NOMO-1 treated with DMSO at 0.1 percent for 48 hours (cell line): ENCODE measurements around the gene NLE1.
"Not testable (repeated sequence)": the region's sequence is repeated elsewhere in the genome, so short reads cannot be mapped to it uniquely, and the experiment has no call there.

Experiments used
- DNase-seq: peaks from one replicate; lab custom pipeline; 2025; ENCODE audit not compliant: unreplicated experiment; lab: John Stamatoyannopoulos, UW

Gene NLE1

GRCh38 chr17:35162755-35163154 is 20.7 kb upstream of the NLE1 start:
- no peak for DNase-seq

DNA sequence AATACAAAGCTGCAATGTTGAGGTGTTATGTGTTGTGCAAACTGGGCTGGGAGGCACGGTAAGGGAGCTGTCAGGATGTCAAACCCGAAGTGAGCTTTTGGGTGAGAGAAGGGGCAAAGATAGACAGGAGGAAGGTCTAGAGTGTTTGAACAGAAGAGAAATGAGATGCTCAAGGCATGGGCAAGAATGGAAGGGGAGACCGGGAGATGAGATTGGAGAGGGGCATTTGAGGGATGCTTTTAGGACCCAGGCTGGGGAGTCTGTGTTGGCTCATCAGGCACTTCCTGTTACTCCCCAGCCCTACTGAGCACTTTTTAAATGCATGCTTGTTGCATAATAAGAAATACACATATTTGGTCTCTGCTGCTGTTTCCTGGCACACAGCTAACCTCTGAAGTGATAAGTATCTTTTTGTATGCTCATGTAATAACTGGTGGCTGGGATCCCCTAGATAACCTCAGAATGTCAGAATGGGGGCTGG is 19.2 kb upstream of the NLE1 start:
- peak; percentile 39 for DNase-seq

DNA sequence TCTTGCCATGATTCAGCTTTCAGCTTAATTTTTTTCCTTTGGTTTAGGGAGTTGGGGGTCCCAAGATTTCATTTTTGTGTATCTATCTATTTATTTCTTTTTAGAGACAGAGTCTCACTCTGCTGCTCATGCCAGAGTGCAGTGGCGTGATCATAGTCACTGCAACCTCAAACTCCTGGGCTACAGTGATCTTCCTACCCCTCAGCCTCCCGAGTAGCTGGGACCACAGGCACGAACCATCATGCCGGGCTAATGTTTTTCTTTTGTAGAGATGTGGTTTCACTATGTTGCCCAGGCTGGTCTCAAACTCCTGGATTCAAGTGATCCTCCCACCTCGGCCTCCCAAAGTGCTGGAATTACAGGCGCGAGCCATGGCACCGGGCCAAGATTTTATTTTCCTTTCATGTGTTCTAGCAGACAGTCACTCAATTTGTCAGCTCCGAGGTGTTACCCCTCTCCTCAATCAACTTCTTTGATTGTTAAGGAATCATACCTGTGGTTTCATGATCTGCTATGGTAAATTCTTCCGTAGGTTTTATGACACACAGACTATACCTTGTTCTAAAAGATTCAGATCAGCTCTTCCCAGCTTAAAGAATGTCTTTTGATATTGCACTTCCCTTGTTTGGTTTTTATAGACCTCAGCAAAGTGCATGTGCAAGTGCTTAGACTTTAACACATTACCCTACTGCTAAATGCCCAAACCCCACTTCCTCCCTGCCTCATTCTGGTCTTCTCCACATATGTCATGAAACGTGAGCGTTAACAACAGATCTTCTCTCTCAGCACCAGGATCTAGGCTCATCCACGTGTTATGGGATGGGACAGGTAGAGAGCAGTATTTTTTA is 18.5 kb upstream of the NLE1 start:
- peak; percentile 13 for DNase-seq

DNA sequence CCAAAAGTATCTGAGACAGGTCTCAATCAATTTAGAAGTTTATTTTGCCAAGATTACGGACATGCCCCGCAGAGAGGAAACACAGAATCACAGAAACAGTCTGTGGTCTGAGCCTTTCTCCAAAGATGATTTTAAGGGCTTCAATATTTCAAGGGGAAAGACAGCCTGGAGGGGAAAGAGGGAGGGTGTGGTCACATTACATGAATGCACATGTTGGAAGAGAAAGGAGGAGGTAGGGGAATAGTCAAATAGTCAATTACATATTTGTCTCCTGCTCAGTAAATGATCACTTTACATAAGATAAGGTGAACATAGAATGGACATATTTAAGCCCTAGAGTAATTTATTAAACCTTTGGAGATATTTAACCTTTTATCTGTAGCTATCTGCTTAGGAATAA is 17.8 kb upstream of the NLE1 start:
- no peak for DNase-seq

- DNase-seq, result no peak
Observed at GRCh38 chr17:35155246-35155645, 13.1 kb upstream of the NLE1 start.

- no peak for DNase-seq
Observed at GRCh38 chr17:35154196-35155165, 12.4 kb upstream of the NLE1 start.

DNA sequence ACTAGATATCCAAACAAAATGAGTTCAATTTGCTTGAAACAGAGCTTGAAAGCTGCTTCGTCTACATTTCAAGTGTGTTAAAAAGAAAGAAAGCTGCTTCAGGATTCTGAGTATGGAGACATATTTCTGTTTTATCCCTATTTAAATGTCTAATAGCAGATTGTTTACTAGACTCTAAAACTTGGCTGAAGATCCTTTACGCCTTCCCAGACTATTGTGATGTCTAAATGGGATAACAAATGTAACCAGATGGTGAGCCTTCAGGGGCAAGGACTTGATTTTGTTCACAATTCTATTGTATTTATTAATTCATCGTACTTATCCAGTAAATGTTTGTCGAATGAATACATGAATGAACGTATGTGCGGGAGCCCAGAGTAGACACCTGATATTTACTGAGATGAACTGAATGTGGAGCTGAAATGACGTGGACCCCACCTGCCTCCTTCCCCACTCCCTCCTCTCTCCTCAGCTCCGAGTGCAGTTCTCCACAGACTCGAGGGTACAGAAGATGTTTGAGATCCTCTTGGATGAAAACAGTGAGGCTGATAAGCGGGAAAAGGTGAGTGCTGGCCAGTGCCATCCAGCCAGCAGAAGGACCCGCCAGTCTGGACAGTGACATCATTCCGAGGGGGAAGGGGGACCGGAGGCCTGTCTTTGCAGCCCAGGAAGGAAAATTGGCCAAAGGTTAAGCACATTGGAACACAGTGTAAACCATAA is 10.5 kb upstream of the NLE1 start:
- DNase-seq, result no peak

- DNase-seq, result not testable (repeated sequence)
Observed at GRCh38 chr17:35151080-35151479, 9.0 kb upstream of the NLE1 start.

- DNase-seq, result no peak
Observed at GRCh38 chr17:35149941-35150340, 7.8 kb upstream of the NLE1 start.

GRCh38 chr17:35148144-35148543 is 6.0 kb upstream of the NLE1 start:
- no peak for DNase-seq

GRCh38 chr17:35147375-35147905 is 5.3 kb upstream of the NLE1 start, which contains the start of gene UNC45B:
TSS of gene UNC45B (plus strand) at chr17:35147817. CDS start at chr17:35148264, 447 bp downstream.
- no peak for DNase-seq

GRCh38 chr17:35146214-35146833 is 4.2 kb upstream of the NLE1 start:
- no peak for DNase-seq

DNA sequence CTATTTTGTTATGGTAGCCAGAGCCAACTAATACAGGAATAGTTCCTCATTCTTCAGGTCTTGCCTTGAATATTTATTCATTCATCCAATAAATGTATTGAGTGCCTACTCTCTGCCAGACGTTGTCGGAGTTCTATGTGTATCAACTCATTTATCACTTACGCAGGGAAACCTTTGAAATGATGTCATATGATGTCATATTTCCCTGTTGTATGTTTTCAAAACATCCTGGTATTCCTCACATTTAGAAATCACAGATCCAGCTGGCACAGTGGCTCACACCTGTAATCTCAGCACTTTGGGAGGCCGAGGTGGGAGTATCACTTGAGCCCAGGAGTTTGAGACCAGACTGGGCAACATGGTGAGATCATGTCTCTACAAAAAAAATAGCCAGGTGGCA is 2.7 kb upstream of the NLE1 start:
- no peak for DNase-seq

GRCh38 chr17:35142467-35142796 is 329 bp upstream of the NLE1 start:
- no peak for DNase-seq

GRCh38 chr17:35138218-35138617 is 3.9 kb downstream of the NLE1 start:
- DNase-seq, result no peak

GRCh38 chr17:35135322-35135721 is 6.8 kb downstream of the NLE1 start:
- DNase-seq, result no peak

DNA sequence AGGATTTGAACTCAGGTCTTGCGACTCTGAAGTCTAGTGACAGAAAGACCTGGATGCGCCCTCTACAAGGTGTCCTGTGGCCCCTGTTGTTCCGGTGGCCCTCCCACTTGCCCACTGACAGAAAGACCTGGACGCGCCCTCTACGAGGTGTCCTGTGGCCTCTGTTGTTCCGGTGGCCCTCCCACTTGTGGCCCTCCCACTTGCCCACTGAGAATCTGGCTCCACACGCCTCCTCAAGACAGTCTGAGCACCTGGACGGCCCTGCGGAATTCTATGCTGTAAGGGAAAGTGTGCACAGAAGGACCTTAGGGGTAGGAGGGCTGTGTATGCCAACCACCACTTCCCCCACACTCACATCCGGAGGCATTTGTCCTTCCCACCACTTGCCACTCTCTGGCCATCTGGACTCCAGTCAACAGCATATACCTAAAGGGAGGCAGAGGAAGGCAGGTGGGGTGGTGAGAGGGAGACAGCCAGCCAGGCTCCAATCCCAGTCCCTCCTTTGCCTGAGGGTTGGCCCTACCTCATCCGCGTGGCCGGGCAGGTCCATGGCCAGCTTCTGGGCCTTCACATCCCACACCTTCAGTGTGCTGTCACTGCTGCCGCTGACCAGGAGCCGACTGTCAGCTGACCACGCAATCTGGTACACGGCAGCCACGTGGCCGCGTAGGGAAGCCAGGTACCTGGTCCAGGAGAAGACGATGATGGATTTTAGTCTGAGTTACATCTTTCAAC is 9.1 kb downstream of the NLE1 start:
- no peak for DNase-seq

DNA sequence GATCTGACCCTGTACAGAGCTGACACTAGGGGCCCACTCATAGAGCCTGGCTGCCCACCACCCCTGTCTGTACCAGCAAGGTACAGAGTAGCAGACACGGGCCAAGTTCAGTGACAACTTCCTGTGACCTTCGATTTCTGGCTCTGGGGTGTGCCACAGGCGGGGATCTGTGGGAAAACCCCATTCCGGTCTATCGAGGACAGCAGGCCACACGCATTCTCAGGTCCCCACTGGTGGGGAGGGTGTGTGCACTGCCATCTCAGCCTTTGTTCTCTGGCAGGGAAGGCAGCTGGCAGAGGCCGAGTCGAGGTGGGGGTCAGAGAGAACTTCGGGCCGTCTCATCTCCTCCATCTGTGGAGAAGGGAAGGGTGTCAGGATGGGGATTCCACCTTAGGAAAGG is 10.0 kb downstream of the NLE1 start:
- DNase-seq, result no peak

DNA sequence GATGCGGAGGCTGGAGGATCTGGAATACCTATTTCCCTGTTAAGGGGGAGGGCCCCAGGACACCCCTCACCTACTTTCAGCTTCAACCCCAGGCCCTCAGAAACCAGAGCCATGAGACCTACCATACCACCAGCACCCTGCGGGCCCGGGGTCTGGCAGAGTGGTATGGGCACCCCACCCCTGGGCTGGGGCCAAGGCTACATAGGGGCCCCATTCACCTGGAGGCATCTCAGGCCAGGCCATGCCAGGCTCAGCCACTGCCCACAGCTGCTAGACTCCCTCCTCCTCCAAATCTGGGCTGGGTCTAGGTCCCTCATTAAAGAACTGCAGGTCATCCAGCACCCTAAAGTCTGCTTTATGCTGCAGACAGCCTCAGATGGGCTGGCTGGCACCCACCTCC is 11.7 kb downstream of the NLE1 start:
- no peak for DNase-seq

DNA sequence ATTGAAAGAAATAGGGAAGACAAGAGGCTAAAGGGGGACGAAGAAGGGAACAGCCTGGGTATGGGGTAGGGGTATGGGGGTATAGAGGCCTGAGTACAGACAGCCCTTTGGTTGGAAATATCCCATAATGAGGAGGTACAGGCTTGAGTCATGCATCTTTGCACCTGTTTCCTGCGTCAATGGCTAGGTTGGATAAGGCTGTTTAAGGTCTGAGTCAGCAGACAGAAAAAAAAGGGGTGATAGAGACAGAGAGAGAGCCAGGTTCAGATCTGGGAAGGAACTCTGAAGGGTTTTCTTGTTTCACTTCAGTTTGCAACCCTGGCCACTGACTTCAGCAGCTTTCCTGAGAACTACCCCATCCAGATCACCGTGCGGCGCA is 12.1 kb downstream of the NLE1 start:
- no peak for DNase-seq
